HCT116 (cell line): Measurements from ENCODE around the gene ANO2. TPM values are rescaled to one million over a fixed set of nuclear protein-coding genes. Genes with fewer than 3 reads are reported as not detected.

Source experiments
- ATAC-seq: fragments of 200-7000 bp; cut with Tn5 transposase; 2 replicates; pipeline ENCODE4 v1.9.1; 2020; ENCODE audit warnings: mild to moderate bottlenecking, moderate library complexity
- BruUV-seq: library from RNA; stranded (reverse); fragments of 400-500 nt; replicated peaks from 2 replicates; lab custom pipeline; 2021; lab: Mats Ljungman, UMichigan
- CTCF ChIA-PET: fragments of 300-600 bp; sonication (Branson Sonifier 250); formaldehyde crosslinking; loops from one replicate; lab custom pipeline; 2021; ENCODE audit warnings: antibody characterized with exemption; lab: Charles Lee
- POLR2A ChIA-PET: fragments of 300-600, 350-600 bp; sonication (Branson Sonifier 250); formaldehyde crosslinking; loops from one replicate; lab custom pipeline; 2021; ENCODE audit warnings: antibody characterized with exemption; lab: Charles Lee
- RAD21 ChIA-PET, 2 experiments: fragments of 300-600 bp; sonication (Branson Sonifier 250); formaldehyde crosslinking; loops; one replicate each; lab custom pipeline; 2023; ENCODE audit warnings: low total read pairs in 2 of 2; ENCODE audit not compliant: uncharacterized antibody in 2 of 2, unreplicated experiment in 2 of 2, low non-redundant PET in 1 of 2; lab: Charles Lee
- DNase-seq: peaks from one replicate; pipeline ENCODE4 v3.0.0-alpha.2; 2010; ENCODE audit warnings: low read depth, low spot score
- H2AFZ ChIP-seq: fragments of 200-600 bp; shearing (Covaris generic), sonication (generic); 2 replicates; pipeline ENCODE4 v1.6.1; 2017; ENCODE audit warnings: low read depth, mixed run types, mixed read lengths, antibody characterized with exemption, low read length; ENCODE audit not compliant: poor library complexity, severe bottlenecking
- H3K27ac ChIP-seq: 2 replicates; pipeline ENCODE4 v1.5.1; 2012; ENCODE audit warnings: low read depth, low read length
- H3K27me3 ChIP-seq: fragments of 200-600 bp; sonication (generic); 2 replicates; pipeline ENCODE4 v1.6.1; 2016; ENCODE audit warnings: mixed run types, low read length, mixed read lengths; ENCODE audit not compliant: insufficient read depth
- H3K36me3 ChIP-seq, 2 experiments: fragments of 200-500 bp in 1 of 2; fragments of 200-600 bp in 1 of 2; sonication (Bioruptor generic) in 1 of 2; sonication (generic) in 1 of 2; 2 replicates each; pipeline versions ENCODE4 v1.5.1 to v1.6.1; 2014 to 2016; ENCODE audit warnings: low read length in 2 of 2, inconsistent platforms in 1 of 2, mixed read lengths in 1 of 2, mixed run types in 1 of 2; ENCODE audit not compliant: insufficient read depth in 2 of 2, control insufficient read depth in 1 of 2
- H3K4me1 ChIP-seq, 2 experiments: fragments of 200-600 bp in 1 of 2; sonication (generic) in 1 of 2; 2 replicates each; pipeline versions ENCODE4 v1.5.1 to v1.6.1; 2012 to 2017; ENCODE audit warnings: low read length in 2 of 2, inconsistent platforms in 1 of 2, mild to moderate bottlenecking in 1 of 2, mixed read lengths in 1 of 2, mixed run types in 1 of 2, moderate library complexity in 1 of 2; ENCODE audit not compliant: insufficient read depth in 2 of 2, control insufficient read depth in 1 of 2
- H3K4me2 ChIP-seq: fragments of 200-600 bp; sonication (generic); 2 replicates; pipeline ENCODE4 v1.6.1; 2017; ENCODE audit warnings: mixed run types, low read length, mixed read lengths
- H3K4me3 ChIP-seq, 2 experiments: fragments of 200-600 bp in 1 of 2; sonication (generic) in 1 of 2; replicated peaks in 1 of 2; 2 replicates each; pipeline ENCODE4 v1.5.1; 2011 to 2016; ENCODE audit warnings: low read length in 2 of 2, control low read depth in 1 of 2, low read depth in 1 of 2, mild to moderate bottlenecking in 1 of 2, mixed read lengths in 1 of 2, mixed run types in 1 of 2
- H3K79me2 ChIP-seq: fragments of 200-600 bp; sonication (generic); 2 replicates; pipeline ENCODE4 v1.6.1; 2017; ENCODE audit warnings: mild to moderate bottlenecking, mixed run types, low read length, moderate library complexity, mixed read lengths; ENCODE audit not compliant: insufficient read depth
- H3K9ac ChIP-seq: fragments of 200-600 bp; sonication (generic); 2 replicates; pipeline ENCODE4 v1.6.1; 2016; ENCODE audit warnings: low read length, mixed read lengths
- H3K9me2 ChIP-seq: fragments of 200-600 bp; sonication (generic), shearing (Covaris generic); 2 replicates; pipeline ENCODE4 v1.6.1; 2017; ENCODE audit warnings: mixed run types, mild to moderate bottlenecking, moderate library complexity; ENCODE audit not compliant: insufficient read depth
- H3K9me3 ChIP-seq, 2 experiments: fragments of 200-500 bp in 1 of 2; fragments of 200-600 bp in 1 of 2; sonication (Bioruptor generic) in 1 of 2; sonication (generic) in 1 of 2; 2 replicates each; pipeline ENCODE4 v1.6.1; 2014 to 2017; ENCODE audit warnings: low read length in 2 of 2, mixed read lengths in 2 of 2, inconsistent platforms in 1 of 2, low read depth in 1 of 2, mild to moderate bottlenecking in 1 of 2, mixed run types in 1 of 2, moderate library complexity in 1 of 2; ENCODE audit not compliant: control insufficient read depth in 1 of 2, insufficient read depth in 1 of 2
- H4K20me1 ChIP-seq: fragments of 200-600 bp; sonication (generic), shearing (Covaris generic); 2 replicates; pipeline ENCODE4 v1.6.1; 2017; ENCODE audit warnings: mixed run types, mild to moderate bottlenecking, moderate library complexity; ENCODE audit not compliant: insufficient read depth
- ATF3 ChIP-seq: IDR thresholded peaks from 2 replicates; pipeline ENCODE4 v1.6.1; 2012
- CEBPB ChIP-seq: IDR thresholded peaks from 2 replicates; pipeline ENCODE4 v1.6.1; 2012; ENCODE audit warnings: low read depth
- CTCF ChIP-seq, 3 experiments: fragments of 200-600 bp in 1 of 3; sonication (generic) in 1 of 3; IDR thresholded peaks in 2 of 3; conservative IDR thresholded peaks in 1 of 3; 2 replicates each; pipeline ENCODE4 v1.5.1; 2012 to 2017; ENCODE audit warnings: low read depth in 2 of 3, low read length in 2 of 3, antibody characterized with exemption in 1 of 3, borderline replicate concordance in 1 of 3, control low read depth in 1 of 3, mild to moderate bottlenecking in 1 of 3, mixed read lengths in 1 of 3, mixed run types in 1 of 3, moderate library complexity in 1 of 3; ENCODE audit not compliant: insufficient read depth in 1 of 3
- ELF1 ChIP-seq: IDR thresholded peaks from 2 replicates; pipeline ENCODE4 v1.6.1; 2012; ENCODE audit warnings: low read depth, borderline replicate concordance
- EZH2 ChIP-seq: fragments of 200-600 bp; sonication (generic); IDR thresholded peaks from 2 replicates; pipeline ENCODE4 v1.6.1; 2017; ENCODE audit warnings: antibody characterized with exemption, mixed run types
- EZH2phosphoT487 ChIP-seq: fragments of 200-600 bp; IDR thresholded peaks from 2 replicates; pipeline ENCODE4 v1.6.1; 2018; ENCODE audit warnings: antibody characterized with exemption, borderline replicate concordance
- JUND ChIP-seq: IDR thresholded peaks from 2 replicates; pipeline ENCODE4 v1.6.1; 2012
- MAX ChIP-seq: IDR thresholded peaks from 2 replicates; pipeline ENCODE4 v1.6.1; 2012
- POLR2A ChIP-seq: IDR thresholded peaks from 2 replicates; pipeline ENCODE4 v1.7.0; 2011; ENCODE audit warnings: borderline replicate concordance; ENCODE audit not compliant: insufficient read depth, insufficient read length; ENCODE audit errors: extremely low read depth
- POLR2AphosphoS5 ChIP-seq: IDR thresholded peaks from 2 replicates; pipeline ENCODE4 v1.6.1; 2011; ENCODE audit warnings: mild to moderate bottlenecking, low read depth, low read length, moderate library complexity
- RAD21 ChIP-seq: IDR thresholded peaks from 2 replicates; pipeline ENCODE4 v1.6.1; 2012; ENCODE audit warnings: low read depth, mild to moderate bottlenecking
- SIN3A ChIP-seq: IDR thresholded peaks from 2 replicates; pipeline ENCODE4 v1.6.1; 2012; ENCODE audit warnings: low read depth
- SRF ChIP-seq: IDR thresholded peaks from 2 replicates; pipeline ENCODE4 v1.6.1; 2012; ENCODE audit warnings: low read depth
- TCF7L2 ChIP-seq: IDR thresholded peaks from 2 replicates; pipeline ENCODE4 v1.7.0; 2011; ENCODE audit warnings: borderline replicate concordance, inconsistent platforms; ENCODE audit not compliant: insufficient read depth, insufficient read length; ENCODE audit errors: extremely low read depth
- intact Hi-C: fragments of 100-400 bp; cut with micrococcal nuclease; formaldehyde crosslinking; loops from 2 replicates; pipeline ENCODE4 v1.10.0; 2022
- total RNA-seq: library from RNA; stranded (reverse); gene quantifications from one replicate; pipeline ENCODE4 v1.2.1, GENCODE V29; 2021; ENCODE audit not compliant: unreplicated experiment
- TF ChIP-seq, protein P1 (sequence below): IDR thresholded peaks from 2 replicates; pipeline ENCODE4 v1.6.1; 2012; ENCODE audit warnings: low read depth

The ANO2 gene
- total RNA-seq, 1 experiment from 2014 or later, result not detected

- Histone ChIP-seq H3K36me3 (no peaks in the 10 kb centered on the region), H3K4me3 (no peak overlapping the region), H3K27ac (no peak overlapping the region), H3K27me3 (peaks cover 15% of the 10 kb centered on the region), H3K9me2 (no peaks in the 10 kb centered on the region), H3K9ac (no peak overlapping the region), H3K4me2 (no peak overlapping the region), H3K79me2 (no peaks in the 10 kb centered on the region), H3K9me3 (no peaks in the 10 kb centered on the region), H4K20me1 (no peaks in the 10 kb centered on the region), H2AFZ (no peak overlapping the region), H3K4me1 (no peaks in the 10 kb centered on the region)
- DNase-seq, result no peak
- CTCF ChIA-PET, result no interaction called here
- TF ChIP-seq SRF (no peak), RAD21 (no peak), CEBPB (no peak)
- BruUV-seq, result no TSS peak
- RAD21 ChIA-PET, result no interaction called here
- POLR2A ChIA-PET, result no interaction called here
- intact Hi-C loops, result no loop called here
- no peak for ATAC-seq
Measured at GRCh38 chr12:5723711-5724252, 221.3 kb downstream of the ANO2 start.

DNA sequence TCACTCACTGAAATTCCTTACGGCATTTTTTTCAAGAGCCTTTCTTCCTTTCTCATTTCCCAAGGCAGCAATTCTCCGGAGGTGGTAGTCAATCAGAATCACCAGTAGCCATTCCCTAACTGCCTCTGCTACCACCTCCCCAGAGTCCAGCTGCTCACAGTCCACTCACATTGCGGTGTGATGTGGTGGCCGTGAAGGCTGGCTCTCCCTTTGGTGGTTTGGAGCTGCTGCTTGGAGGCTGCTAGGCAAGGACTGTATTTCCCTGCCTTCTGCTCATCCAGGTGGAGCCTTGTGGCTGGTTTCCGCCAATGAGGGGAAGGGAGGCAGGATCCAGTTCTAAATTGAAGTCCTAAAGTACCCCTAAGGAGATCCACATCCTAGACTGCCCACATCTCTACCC, 222.0 kb downstream of the ANO2 start:
- RAD21 ChIA-PET, result no interaction called here
- TF ChIP-seq EZH2 (no peak), POLR2AphosphoS5 (no peak), RAD21 (no peak), ATF3 (no peak), MAX (no peak), EZH2phosphoT487 (no peak), CTCF (IDR thresholded peaks at IDR 0.05 in 2 of 3, conservative IDR thresholded peaks at IDR 0.05 in 1 of 3; ENCODE audit: borderline replicate concordance in 1 of 3, insufficient read depth in 1 of 3, low read depth in 2 of 3, low read length in 2 of 3) (no peak), SRF (no peak), ELF1 (no peak), POLR2A (no peak), CEBPB (no peak), SIN3A (no peak), JUND (no peak), TCF7L2 (no peak)
- TF ChIP-seq, protein P1, sequence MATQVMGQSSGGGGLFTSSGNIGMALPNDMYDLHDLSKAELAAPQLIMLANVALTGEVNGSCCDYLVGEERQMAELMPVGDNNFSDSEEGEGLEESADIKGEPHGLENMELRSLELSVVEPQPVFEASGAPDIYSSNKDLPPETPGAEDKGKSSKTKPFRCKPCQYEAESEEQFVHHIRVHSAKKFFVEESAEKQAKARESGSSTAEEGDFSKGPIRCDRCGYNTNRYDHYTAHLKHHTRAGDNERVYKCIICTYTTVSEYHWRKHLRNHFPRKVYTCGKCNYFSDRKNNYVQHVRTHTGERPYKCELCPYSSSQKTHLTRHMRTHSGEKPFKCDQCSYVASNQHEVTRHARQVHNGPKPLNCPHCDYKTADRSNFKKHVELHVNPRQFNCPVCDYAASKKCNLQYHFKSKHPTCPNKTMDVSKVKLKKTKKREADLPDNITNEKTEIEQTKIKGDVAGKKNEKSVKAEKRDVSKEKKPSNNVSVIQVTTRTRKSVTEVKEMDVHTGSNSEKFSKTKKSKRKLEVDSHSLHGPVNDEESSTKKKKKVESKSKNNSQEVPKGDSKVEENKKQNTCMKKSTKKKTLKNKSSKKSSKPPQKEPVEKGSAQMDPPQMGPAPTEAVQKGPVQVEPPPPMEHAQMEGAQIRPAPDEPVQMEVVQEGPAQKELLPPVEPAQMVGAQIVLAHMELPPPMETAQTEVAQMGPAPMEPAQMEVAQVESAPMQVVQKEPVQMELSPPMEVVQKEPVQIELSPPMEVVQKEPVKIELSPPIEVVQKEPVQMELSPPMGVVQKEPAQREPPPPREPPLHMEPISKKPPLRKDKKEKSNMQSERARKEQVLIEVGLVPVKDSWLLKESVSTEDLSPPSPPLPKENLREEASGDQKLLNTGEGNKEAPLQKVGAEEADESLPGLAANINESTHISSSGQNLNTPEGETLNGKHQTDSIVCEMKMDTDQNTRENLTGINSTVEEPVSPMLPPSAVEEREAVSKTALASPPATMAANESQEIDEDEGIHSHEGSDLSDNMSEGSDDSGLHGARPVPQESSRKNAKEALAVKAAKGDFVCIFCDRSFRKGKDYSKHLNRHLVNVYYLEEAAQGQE, result no peak

More for the DNA sequence above, 222.0 kb downstream of the ANO2 start:
- H4K20me1 ChIP-seq, result no peaks in the 10 kb centered on the region
- intact Hi-C loops, result no loop called here
- H3K9me2 ChIP-seq, result no peaks in the 10 kb centered on the region
- H3K9ac ChIP-seq, result no peak overlapping the region
- no TSS peak for BruUV-seq
- no peaks in the 10 kb centered on the region for H3K79me2 ChIP-seq
- no peak overlapping the region for H2AFZ ChIP-seq
- ChIA-PET CTCF (no interaction called here), POLR2A (no interaction called here)
- H3K36me3 ChIP-seq, result no peaks in the 10 kb centered on the region
- no peak for ATAC-seq
- no peak overlapping the region for H3K27ac ChIP-seq
- no peak for DNase-seq
- H3K4me3 ChIP-seq, result no peak overlapping the region
- H3K4me2 ChIP-seq, result no peak overlapping the region
- H3K4me1 ChIP-seq, result no peaks in the 10 kb centered on the region
- H3K27me3 ChIP-seq, result peaks cover 22% of the 10 kb centered on the region
- H3K9me3 ChIP-seq, result no peaks in the 10 kb centered on the region
